VCaP (cell line): ENCODE results near the gene PLSCR3.

Experiments
- H3K27ac ChIP-seq: fragments of 450-650 bp; 2 replicates; pipeline ENCODE4 v1.5.1; 2017
- TF ChIP-seq, protein P1 (sequence below): fragments of 450-650 bp; conservative IDR thresholded peaks from 2 replicates; pipeline ENCODE4 v1.5.1; 2017; ENCODE audit warnings: mild to moderate bottlenecking, moderate library complexity

The PLSCR3 gene

DNA sequence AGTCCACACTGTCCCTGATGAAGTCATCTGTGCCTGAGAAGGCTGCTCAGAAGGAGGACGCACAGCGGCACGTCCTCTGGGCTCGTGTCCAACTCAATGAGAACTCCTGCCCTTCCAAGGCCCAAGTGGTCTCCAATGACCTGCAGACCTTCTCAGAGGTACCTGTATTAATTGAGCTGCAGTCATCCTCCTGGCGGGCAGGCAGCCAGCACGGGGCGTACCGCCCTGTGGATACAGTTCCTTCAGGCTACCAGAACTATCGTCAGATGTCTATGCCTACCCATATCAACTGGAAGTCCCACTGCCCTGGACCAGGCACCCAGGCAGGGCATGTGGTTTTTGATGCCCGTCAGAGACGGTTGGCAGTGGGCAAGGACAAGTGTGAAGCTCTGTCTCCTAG lies 38.0 kb upstream of the PLSCR3 start:
- TF ChIP-seq, protein P1, sequence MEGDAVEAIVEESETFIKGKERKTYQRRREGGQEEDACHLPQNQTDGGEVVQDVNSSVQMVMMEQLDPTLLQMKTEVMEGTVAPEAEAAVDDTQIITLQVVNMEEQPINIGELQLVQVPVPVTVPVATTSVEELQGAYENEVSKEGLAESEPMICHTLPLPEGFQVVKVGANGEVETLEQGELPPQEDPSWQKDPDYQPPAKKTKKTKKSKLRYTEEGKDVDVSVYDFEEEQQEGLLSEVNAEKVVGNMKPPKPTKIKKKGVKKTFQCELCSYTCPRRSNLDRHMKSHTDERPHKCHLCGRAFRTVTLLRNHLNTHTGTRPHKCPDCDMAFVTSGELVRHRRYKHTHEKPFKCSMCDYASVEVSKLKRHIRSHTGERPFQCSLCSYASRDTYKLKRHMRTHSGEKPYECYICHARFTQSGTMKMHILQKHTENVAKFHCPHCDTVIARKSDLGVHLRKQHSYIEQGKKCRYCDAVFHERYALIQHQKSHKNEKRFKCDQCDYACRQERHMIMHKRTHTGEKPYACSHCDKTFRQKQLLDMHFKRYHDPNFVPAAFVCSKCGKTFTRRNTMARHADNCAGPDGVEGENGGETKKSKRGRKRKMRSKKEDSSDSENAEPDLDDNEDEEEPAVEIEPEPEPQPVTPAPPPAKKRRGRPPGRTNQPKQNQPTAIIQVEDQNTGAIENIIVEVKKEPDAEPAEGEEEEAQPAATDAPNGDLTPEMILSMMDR = no peak
- no peak overlapping the region for H3K27ac ChIP-seq

DNA sequence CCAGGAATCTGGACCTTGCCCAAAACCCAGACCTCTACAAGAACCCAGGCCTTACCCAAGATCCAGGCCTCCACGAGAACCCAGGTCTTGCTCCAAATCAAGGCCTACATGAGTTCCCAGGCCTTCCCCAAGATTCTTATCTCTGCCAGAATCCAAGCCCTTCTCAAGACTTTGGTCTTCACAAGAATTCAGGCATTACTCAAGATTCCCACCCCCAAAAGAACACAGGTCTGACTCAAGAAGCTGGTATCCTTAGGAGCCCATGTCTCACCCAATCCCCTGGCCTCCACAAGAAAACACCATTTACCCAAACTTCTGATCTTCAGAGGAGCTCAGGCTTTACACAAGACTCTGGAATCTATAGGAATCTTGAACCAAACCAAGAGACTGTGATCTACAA lies 36.9 kb upstream of the PLSCR3 start:
- H3K27ac ChIP-seq = no peak overlapping the region
- TF ChIP-seq, protein P1 = no peak

DNA sequence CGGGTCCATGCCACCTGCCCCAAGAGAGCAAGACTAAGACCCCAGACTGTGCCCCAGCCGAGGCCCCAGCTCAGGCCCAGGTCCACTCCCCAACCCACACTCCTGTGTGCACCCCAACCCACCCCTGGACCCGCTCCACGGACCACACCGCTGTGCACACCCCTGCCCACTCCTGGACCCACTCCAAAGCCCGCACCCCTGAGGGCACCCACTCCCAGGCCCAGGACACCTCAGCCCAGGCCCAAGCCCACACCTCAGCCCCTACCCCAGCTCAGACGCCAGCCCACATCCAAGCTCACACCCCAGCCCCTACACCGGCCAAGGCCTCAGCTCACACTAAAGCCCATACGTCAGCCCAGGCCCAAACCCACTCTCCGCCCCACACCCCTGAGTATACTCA lies 35.4 kb upstream of the PLSCR3 start:
- no peak overlapping the region for H3K27ac ChIP-seq
- TF ChIP-seq, protein P1 = no peak

DNA sequence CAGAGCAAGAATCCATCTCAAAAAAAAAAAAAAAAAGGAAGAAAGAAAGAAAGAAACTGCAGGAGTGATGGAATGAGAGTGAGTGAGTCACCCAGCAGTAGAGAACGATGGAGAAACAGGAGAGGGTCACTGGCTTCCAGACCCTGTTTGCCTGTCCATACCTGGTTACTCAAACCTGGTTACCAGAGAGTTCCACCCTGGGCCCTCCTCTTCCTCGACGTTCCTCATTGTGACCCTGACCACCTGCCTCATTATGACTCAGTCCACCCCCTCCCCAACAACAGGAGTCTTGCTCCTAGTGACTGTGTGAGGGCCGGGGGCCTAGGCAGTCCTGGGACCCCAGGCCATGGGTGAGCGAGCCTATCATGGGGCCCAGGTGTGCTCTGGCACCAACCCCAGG lies 34.2 kb upstream of the PLSCR3 start, which contains the start of gene SPEM3:
Gene SPEM3, plus strand, starts transcription at position 301 of the 400 bp plus-strand sequence. Its CDS starts 46 bp downstream, at position 347.
- H3K27ac ChIP-seq = no peak within 1 kb of the TSS
- TF ChIP-seq, protein P1 = no peak

DNA sequence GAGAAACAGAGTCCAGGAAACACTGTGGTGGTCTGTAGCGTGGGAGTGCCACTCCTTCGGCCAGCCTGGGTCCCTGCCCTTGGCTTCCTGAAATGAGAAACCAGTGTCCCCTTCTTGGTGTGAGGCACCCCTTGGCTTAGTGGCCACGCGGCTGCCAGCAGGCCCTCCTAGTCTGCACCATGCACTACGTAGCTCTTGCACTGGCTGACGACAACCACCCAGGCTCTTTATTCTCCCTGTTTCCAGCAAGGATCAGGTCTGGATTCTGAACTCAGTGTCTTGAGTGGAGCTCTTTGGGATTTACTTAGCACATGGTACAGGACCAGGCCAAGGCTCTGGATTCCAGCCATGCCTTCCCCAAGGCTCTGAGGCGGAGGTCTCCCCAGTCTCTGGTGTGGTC lies 33.2 kb upstream of the PLSCR3 start:
- TF ChIP-seq, protein P1 = no peak
- H3K27ac ChIP-seq = no peak overlapping the region

DNA sequence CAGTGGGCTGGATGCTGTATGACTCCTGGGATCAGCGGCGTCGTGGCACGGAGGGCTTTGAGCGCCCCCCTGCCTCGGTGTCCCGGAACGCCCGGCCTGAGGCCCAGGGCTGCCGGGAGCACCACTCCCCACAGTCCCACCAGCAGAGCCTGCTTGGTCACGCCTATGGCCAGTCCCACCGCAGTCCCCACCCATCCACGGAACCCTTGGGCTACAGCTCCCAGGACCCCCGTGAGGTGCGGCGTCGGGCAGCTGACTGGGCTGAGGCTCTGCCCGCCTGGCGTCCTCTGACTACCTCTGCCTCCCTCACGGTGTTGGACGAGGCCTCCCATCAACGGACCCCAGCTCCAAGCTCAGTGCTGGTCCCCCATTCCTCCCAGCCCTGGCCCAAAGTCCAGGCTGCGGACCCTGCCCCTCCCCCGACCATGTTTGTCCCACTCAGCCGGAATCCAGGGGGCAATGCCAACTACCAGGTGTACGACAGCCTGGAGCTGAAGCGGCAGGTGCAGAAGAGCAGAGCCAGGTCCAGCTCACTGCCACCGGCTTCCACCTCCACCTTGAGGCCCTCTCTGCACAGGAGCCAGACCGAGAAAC lies 32.7 kb upstream of the PLSCR3 start:
- TF ChIP-seq, protein P1 = no peak
- H3K27ac ChIP-seq = no peak overlapping the region

DNA sequence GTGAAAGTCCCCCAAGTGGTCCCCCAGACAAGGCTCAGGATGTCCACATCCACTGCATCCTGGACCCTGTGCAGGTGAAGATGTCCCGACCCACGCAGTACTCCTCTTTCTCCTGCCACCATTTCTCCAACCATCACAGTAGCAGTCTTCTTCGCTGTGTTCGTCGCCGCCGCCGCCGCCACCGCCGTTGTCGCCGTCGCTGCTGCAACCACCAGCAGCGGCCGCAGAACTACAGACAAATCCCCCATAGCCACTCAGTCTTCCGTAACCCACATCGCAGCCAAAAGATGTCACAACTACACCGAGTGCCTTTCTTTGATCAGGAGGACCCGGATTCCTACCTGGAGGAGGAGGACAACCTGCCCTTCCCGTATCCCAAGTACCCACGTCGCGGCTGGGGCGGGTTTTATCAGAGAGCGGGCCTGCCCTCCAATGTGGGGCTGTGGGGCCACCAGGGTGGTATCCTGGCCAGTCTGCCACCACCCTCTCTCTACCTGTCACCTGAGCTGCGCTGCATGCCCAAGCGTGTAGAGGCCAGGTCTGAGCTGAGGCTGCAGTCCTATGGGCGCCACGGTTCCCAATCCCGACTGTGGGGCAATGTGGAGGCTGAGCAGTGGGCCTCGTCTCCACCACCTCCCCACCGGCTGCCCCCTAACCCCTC lies 32.0 kb upstream of the PLSCR3 start:
- H3K27ac ChIP-seq = no peak overlapping the region
- TF ChIP-seq, protein P1 = no peak
